Skeletal muscle satellite cell (primary cell): ENCODE data around the gene FCHSD2.
"Not testable (repeated sequence)": the region's sequence is repeated elsewhere in the genome, so short reads cannot be mapped to it uniquely, and the experiment has no call there.

Source experiments
- H3K27me3 ChIP-seq: 2 replicates; pipeline ENCODE4 v1.7.0; 2013; ENCODE audit warnings: low read length; ENCODE audit not compliant: control insufficient read depth, insufficient read depth
- H3K36me3 ChIP-seq: 2 replicates; pipeline ENCODE4 v1.7.0; 2013; ENCODE audit warnings: mild to moderate bottlenecking, control low read depth, low read length; ENCODE audit not compliant: insufficient read depth
- H3K4me1 ChIP-seq: 2 replicates; pipeline ENCODE4 v1.7.0; 2013; ENCODE audit warnings: low read length; ENCODE audit not compliant: control insufficient read depth, insufficient read depth
- H3K4me2 ChIP-seq: 2 replicates; pipeline ENCODE4 v1.7.0; 2013; ENCODE audit warnings: mild to moderate bottlenecking, low read length
- H3K4me3 ChIP-seq: 2 replicates; pipeline ENCODE4 v1.7.0; 2013; ENCODE audit warnings: low read length
- H3K9ac ChIP-seq: 2 replicates; pipeline ENCODE4 v1.7.0; 2013; ENCODE audit warnings: mild to moderate bottlenecking, low read depth, low read length, moderate library complexity
- H3K9me3 ChIP-seq: replicated peaks from 2 replicates; pipeline ENCODE4 v1.7.0; 2013; ENCODE audit warnings: mild to moderate bottlenecking, control low read depth, low read length

The FCHSD2 gene

DNA sequence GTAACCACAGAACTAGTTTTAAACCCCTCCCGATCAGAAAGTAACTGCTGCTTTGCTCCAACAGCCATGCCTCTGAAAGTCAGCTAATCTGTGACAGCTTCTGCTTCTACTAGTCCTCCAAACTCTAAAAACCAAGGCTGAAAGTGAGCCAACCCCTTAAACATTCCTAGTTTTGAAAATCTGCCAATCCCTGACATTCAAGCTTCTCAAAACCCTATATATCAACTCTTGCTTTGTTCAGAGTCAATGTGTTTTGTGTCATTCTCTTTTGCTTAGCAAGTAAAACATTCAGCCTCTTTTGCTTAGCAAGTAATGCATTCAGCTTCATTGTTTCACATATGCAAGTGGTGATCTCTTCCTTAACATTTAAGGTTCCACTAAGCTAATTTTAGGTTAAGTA lies 271.0 kb downstream of the FCHSD2 start:
- H3K36me3 ChIP-seq = peaks cover 13% of the 10 kb centered on the region
- H3K4me3 ChIP-seq = no peak overlapping the region
- no peak overlapping the region for H3K4me2 ChIP-seq
- peaks cover under 1% of the 10 kb centered on the region for H3K4me1 ChIP-seq
- H3K27me3 ChIP-seq = no peaks in the 10 kb centered on the region
- H3K9me3 ChIP-seq = no peaks in the 10 kb centered on the region
- H3K9ac ChIP-seq = no peak overlapping the region

- no peak overlapping the region for H3K4me3 ChIP-seq
- H3K4me2 ChIP-seq = no peak overlapping the region
- peaks cover 9% of the 10 kb centered on the region for H3K36me3 ChIP-seq
- peaks cover 12% of the 10 kb centered on the region for H3K4me1 ChIP-seq
- no peak overlapping the region for H3K9ac ChIP-seq
- H3K9me3 ChIP-seq = no peaks in the 10 kb centered on the region
- H3K27me3 ChIP-seq = no peaks in the 10 kb centered on the region
These were observed 272.3 kb downstream of the FCHSD2 start for GRCh38 chr11:72869831-72870230.

DNA sequence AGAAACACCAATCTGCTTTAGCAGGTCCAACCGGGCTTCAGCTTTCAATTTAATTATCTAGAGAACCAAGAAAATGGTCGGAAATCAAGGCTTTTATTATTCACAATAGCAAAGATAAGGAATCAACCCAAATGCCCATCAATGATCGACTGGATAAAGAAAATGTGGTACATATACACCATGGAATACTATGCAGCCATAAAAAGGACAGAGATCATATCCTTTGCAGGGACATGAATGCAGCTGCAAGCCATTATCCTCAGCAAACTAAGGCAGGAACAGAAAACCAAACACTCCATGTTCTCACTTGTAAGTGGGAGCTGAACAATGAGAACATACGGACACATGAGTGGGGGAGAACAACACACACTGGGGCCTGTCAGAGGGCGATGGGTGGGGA lies 274.1 kb downstream of the FCHSD2 start:
- Histone ChIP-seq H3K4me3 (no peak overlapping the region), H3K4me1 (peaks cover 24% of the 10 kb centered on the region), H3K36me3 (peaks cover 9% of the 10 kb centered on the region), H3K9ac (no peak overlapping the region), H3K27me3 (no peaks in the 10 kb centered on the region), H3K9me3 (no peaks in the 10 kb centered on the region), H3K4me2 (no peak overlapping the region)

DNA sequence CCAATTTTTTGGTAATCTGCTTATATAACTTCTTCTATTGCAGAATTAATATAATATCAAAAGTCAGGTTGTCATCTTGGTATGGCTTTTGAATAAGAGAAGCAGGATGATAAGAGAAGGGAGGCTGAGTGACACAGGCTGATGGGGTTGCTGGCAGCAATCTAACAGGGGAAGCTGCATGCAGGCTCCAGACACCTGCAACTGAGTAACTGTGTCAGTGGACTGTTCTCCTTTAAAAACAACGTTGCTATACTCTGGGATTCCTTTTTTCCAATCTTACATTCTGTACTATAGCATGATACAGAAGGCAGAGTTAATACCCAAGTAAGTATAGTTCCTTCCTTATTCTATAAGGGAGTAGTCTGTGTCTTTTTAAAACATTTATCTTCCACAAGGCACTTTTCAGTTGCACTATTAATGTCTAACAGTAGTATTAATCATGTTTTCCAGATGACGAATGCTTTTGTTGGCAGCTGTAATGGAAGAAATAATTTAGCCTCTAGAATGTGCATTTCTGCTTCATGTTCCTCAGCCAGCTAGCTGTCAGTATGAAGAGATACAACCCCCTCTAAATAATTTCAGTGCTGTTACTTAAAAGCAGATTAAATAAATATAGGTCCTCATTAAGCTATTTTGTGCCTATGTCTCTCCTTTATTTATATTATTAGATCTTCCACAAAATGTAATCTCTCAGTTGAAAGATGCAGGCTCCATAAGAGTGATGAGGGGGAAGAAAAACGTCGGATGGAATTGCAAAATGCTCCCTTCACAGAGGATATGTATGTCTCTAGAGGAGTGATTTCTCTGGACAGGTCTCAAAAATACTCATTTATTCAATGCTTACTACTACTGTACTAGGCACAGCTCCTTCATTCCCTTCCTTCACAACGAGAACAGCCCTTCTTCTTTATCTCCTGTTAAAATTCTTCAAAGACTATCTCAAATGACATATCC lies 277.1 kb downstream of the FCHSD2 start:
- no peak overlapping the region for H3K9ac ChIP-seq
- peak overlapping the region; percentile 66 for H3K4me2 ChIP-seq
- no peaks in the 10 kb centered on the region for H3K27me3 ChIP-seq
- peaks cover 24% of the 10 kb centered on the region for H3K4me1 ChIP-seq
- H3K36me3 ChIP-seq = peaks cover 9% of the 10 kb centered on the region
- H3K4me3 ChIP-seq = no peak overlapping the region
- no peaks in the 10 kb centered on the region for H3K9me3 ChIP-seq

GRCh38 chr11:72863916-72864315 lies 278.2 kb downstream of the FCHSD2 start:
- Histone ChIP-seq H3K4me1 (peaks cover 24% of the 10 kb centered on the region), H3K9ac (no peak overlapping the region), H3K4me2 (no peak overlapping the region), H3K27me3 (no peaks in the 10 kb centered on the region), H3K36me3 (peaks cover 9% of the 10 kb centered on the region), H3K4me3 (no peak overlapping the region), H3K9me3 (no peaks in the 10 kb centered on the region)

- no peaks in the 10 kb centered on the region for H3K27me3 ChIP-seq
- peaks cover 9% of the 10 kb centered on the region for H3K36me3 ChIP-seq
- peaks cover 24% of the 10 kb centered on the region for H3K4me1 ChIP-seq
- H3K9ac ChIP-seq = no peak overlapping the region
- no peak overlapping the region for H3K4me2 ChIP-seq
- H3K9me3 ChIP-seq = no peaks in the 10 kb centered on the region
- H3K4me3 ChIP-seq = no peak overlapping the region
These were observed 279.0 kb downstream of the FCHSD2 start for GRCh38 chr11:72863091-72863490.

DNA sequence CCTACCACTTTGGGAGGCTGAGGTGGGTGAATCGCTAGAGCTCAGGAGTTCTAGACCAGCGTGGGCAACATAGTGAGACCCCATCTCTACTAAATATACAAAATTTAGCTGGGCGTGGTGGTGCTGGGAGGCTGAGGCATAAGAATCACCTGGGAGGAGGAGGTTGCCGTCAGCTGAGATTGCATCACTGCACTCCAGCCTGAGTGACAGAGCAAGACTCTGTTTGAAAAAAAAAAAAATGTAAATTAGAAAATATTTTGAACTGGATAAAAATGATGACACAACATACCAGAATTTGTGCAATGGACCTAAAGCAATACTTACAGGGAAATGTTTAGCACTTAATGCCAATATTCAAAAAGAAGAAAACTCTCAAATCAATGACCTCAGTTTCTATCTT lies 281.5 kb downstream of the FCHSD2 start:
- Histone ChIP-seq H3K4me1 (peaks cover 31% of the 10 kb centered on the region), H3K4me2 (no peak overlapping the region), H3K36me3 (no peaks in the 10 kb centered on the region), H3K9me3 (no peaks in the 10 kb centered on the region), H3K9ac (no peak overlapping the region), H3K27me3 (no peaks in the 10 kb centered on the region), H3K4me3 (no peak overlapping the region)

DNA sequence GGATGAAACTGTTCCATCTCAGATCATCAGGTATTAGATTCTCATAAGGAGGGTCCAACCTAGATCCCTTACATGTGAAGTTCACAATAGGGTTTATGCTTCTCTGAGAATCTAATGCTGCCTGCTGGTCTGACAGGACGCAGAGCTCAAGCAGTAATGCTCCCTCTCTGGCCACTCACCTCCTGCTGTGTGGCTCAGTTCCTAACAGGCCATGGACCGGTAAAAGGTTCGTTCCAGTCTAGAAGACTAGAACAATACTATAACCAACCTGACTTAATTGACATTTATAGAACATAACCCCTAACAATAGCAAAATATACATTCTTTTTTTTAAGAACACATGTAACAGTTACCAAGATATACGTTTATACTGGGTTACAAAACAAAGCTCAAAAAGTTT lies 282.1 kb downstream of the FCHSD2 start:
- no peaks in the 10 kb centered on the region for H3K36me3 ChIP-seq
- peaks cover 26% of the 10 kb centered on the region for H3K4me1 ChIP-seq

GRCh38 chr11:72859126-72859525 lies 283.0 kb downstream of the FCHSD2 start:
- Histone ChIP-seq H3K27me3 (no peaks in the 10 kb centered on the region), H3K4me2 (no peak overlapping the region), H3K36me3 (no peaks in the 10 kb centered on the region), H3K4me3 (no peak overlapping the region), H3K4me1 (peaks cover 18% of the 10 kb centered on the region), H3K9me3 (no peaks in the 10 kb centered on the region), H3K9ac (no peak overlapping the region)

More for the DNA sequence above, 282.1 kb downstream of the FCHSD2 start:
- Histone ChIP-seq H3K4me3 (no peak overlapping the region), H3K9ac (no peak overlapping the region), H3K27me3 (no peaks in the 10 kb centered on the region), H3K4me2 (no peak overlapping the region), H3K9me3 (no peaks in the 10 kb centered on the region)

DNA sequence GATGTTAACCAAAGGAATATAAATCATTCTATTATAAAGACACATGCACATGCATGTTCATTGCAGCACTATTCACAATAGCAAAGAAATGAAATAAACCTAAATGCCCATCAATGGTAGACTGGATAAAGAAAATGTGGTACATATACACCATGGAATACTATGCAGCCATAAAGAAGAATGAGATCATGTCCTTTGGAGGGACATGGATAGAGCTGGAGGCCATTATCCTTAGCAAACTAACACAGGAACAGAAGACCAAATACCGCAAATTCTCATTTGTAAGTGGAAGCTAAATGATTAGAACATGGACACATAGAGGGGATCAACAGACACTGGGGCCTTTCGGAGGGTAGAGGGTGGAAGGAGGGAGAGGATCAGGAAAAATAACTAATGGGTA lies 283.9 kb downstream of the FCHSD2 start:
- H3K4me3 ChIP-seq, H3K9me3 ChIP-seq, H3K36me3 ChIP-seq, H3K27me3 ChIP-seq, H3K9ac ChIP-seq, H3K4me2 ChIP-seq: not testable (repeated sequence)
- peaks cover 13% of the 10 kb centered on the region for H3K4me1 ChIP-seq

GRCh38 chr11:72856551-72857345 lies 285.4 kb downstream of the FCHSD2 start:
- peak overlapping the region; percentile 12 for H3K4me2 ChIP-seq
- peaks cover 13% of the 10 kb centered on the region for H3K4me1 ChIP-seq
- H3K9ac ChIP-seq = no peak overlapping the region
- no peaks in the 10 kb centered on the region for H3K27me3 ChIP-seq
- no peak overlapping the region for H3K4me3 ChIP-seq
- no peaks in the 10 kb centered on the region for H3K9me3 ChIP-seq
- H3K36me3 ChIP-seq = no peaks in the 10 kb centered on the region
